Kidney (tissue), 22 donors: ENCODE measurements around the gene PABPC4L. TPM values are rescaled to one million over a fixed set of nuclear protein-coding genes. Genes with fewer than 3 reads are reported as not detected.
A peak's percentile ranks its signal among the peaks of the same experiment; 100 is the strongest.

Experiments
- DNase-seq, 5 donors: peaks; one replicate each; pipeline ENCODE4 v3.0.0-alpha.2; 2013 to 2020
- FAIRE-seq: peaks from 2 replicates; lab custom pipeline; 2012; peaks lifted over from hg19 to GRCh38; lab: Jason Lieb, UNC
- H3K27ac ChIP-seq, 2 donors: one replicate each; pipeline ENCODE4 v1.7.0; 2013; ENCODE audit warnings: low read depth in 2 of 2, low read length in 2 of 2, inconsistent platforms in 1 of 2
- H3K27me3 ChIP-seq: one replicate; pipeline ENCODE4 v1.7.1; 2013; ENCODE audit warnings: low read length, inconsistent platforms; ENCODE audit not compliant: control insufficient read depth, insufficient read depth
- H3K36me3 ChIP-seq, 3 donors: one replicate each; pipeline versions ENCODE4 v1.7.0 to v1.7.1; 2013; ENCODE audit warnings: low read length in 3 of 3, control low read depth in 1 of 3, inconsistent platforms in 1 of 3; ENCODE audit not compliant: insufficient read depth in 3 of 3, control insufficient read depth in 2 of 3
- H3K4me1 ChIP-seq, 3 donors: one replicate each; pipeline versions ENCODE4 v1.7.0 to v1.7.1; 2013; ENCODE audit warnings: low read length in 3 of 3, inconsistent platforms in 1 of 3, low read depth in 1 of 3; ENCODE audit not compliant: control insufficient read depth in 2 of 3, insufficient read depth in 2 of 3
- H3K4me3 ChIP-seq, 3 donors: one replicate each; pipeline versions ENCODE4 v1.7.0 to v1.8.1; 2013; ENCODE audit warnings: low read length in 3 of 3, control low read depth in 1 of 3, inconsistent platforms in 1 of 3
- H3K9ac ChIP-seq, 3 donors: one replicate each; pipeline versions ENCODE4 v1.7.0 to v1.7.1; 2013; ENCODE audit warnings: low read length in 3 of 3, control low read depth in 1 of 3, inconsistent platforms in 1 of 3
- H3K9me3 ChIP-seq, 3 donors: one replicate each; pipeline versions ENCODE4 v1.7.0 to v1.7.1; 2013; ENCODE audit warnings: low read length in 3 of 3, control low read depth in 1 of 3, inconsistent platforms in 1 of 3; ENCODE audit not compliant: control insufficient read depth in 2 of 3, insufficient read depth in 1 of 3
- CTCF ChIP-seq: IDR thresholded peaks from 3 replicates; pipeline ENCODE4 v1.5.1; 2012; ENCODE audit warnings: mild to moderate bottlenecking, moderate library complexity, borderline replicate concordance; ENCODE audit not compliant: insufficient read depth; ENCODE audit errors: extremely low read depth
- intact Hi-C: fragments of 100-400 bp; cut with DNase I; formaldehyde crosslinking; loops from one replicate; pipeline ENCODE4 v1.11.1; 2022
- long read RNA-seq, 10 donors: library from polyadenylated mRNA in 1 of 10; unstranded in 1 of 10; transcript quantifications; one replicate each; pipeline ENCODE4 v2.0.0 and lab custom pipeline, GENCODE V29; 2021 to 2026
- polyA plus RNA-seq: library from polyadenylated mRNA; stranded (reverse); fragments of 350-450 nt; fragmentation: Illumina TruSeq; extraction: RNeasy Lipid Tissue Mini Kit (QIAGEN cat#74804); gene quantifications from one replicate; pipeline ENCODE4 v1.2.3, GENCODE V29; 2014; ENCODE audit warnings: low read depth, low replicate concordance; ENCODE audit not compliant: insufficient read depth
- total RNA-seq: library from RNA; stranded (reverse); fragmentation: NEBNext Ultra II Directional; extraction: Animal tissue kit (Norgen Biotek cat#: 25700); gene quantifications from one replicate; pipeline ENCODE4 v1.2.1, GENCODE V29; 2021
- donor health status: control.
- donor health status: control.
- donor health status: control.
- donor health status: control.
- donor health status: control.
- donor health status: DM: yes; HTN: yes; CAD: no.
- donor health status: Normal renal cell carcinoma (clear cell type).

PABPC4L gene
- 3.0 TPM for total RNA-seq
- polyA plus RNA-seq = 0.47 TPM
- long read RNA-seq, donor 1, full-length matches to known transcripts = 3 of 3 reads
- long read RNA-seq, donor 1, partial matches to known transcripts = 0 of 3 reads
- long read RNA-seq, donor 1, other reads (novel, unspliced or antisense) = 0 of 3 reads
- long read RNA-seq, donor 2 = 0 reads
- long read RNA-seq, donor 3, full-length matches to known transcripts = 2 of 2 reads
- long read RNA-seq, donor 3, partial matches to known transcripts = 0 of 2 reads
- long read RNA-seq, donor 3, other reads (novel, unspliced or antisense) = 0 of 2 reads
- long read RNA-seq, donor 4 = 0 reads
- long read RNA-seq, donor 5, full-length matches to known transcripts = 1 of 1 reads
- long read RNA-seq, donor 5, partial matches to known transcripts = 0 of 1 reads
- long read RNA-seq, donor 5, other reads (novel, unspliced or antisense) = 0 of 1 reads
- long read RNA-seq, donor 6, full-length matches to known transcripts = 3 of 3 reads
- long read RNA-seq, donor 6, partial matches to known transcripts = 0 of 3 reads
- long read RNA-seq, donor 6, other reads (novel, unspliced or antisense) = 0 of 3 reads
- long read RNA-seq, donor 7, partial matches to known transcripts = 0 of 1 reads
- long read RNA-seq, donor 7, other reads (novel, unspliced or antisense) = 1 of 1 reads
- long read RNA-seq, donor 8, full-length matches to known transcripts = 2 of 2 reads
- long read RNA-seq, donor 8, partial matches to known transcripts = 0 of 2 reads
- long read RNA-seq, donor 8, other reads (novel, unspliced or antisense) = 0 of 2 reads
- long read RNA-seq, donor 9, full-length matches to known transcripts = 2 of 2 reads
- long read RNA-seq, donor 9, partial matches to known transcripts = 0 of 2 reads
- long read RNA-seq, donor 9, other reads (novel, unspliced or antisense) = 0 of 2 reads
- long read RNA-seq, donor 10 = 0 reads

GRCh38 chr4:134201216-134202161 is at the start of gene PABPC4L:
TSS of gene PABPC4L (minus strand) at chr4:134201789. CDS start at chr4:134201019, 770 bp downstream.
- no peaks in the 10 kb centered on the region for H3K27me3 ChIP-seq
- no peaks in the 10 kb centered on the region for H3K4me1 ChIP-seq
- H3K36me3 ChIP-seq = no peaks in the 10 kb centered on the region
- H3K9me3 ChIP-seq = no peaks in the 10 kb centered on the region
- FAIRE-seq (no peak), DNase-seq (peak; percentile 80 to 94 (median 82))
- peak within 1 kb of the TSS in 1 of 2 donors; percentile 51 for H3K27ac ChIP-seq
- H3K4me3 ChIP-seq = peak within 1 kb of the TSS; percentile 30 to 59 (median 54)
- intact Hi-C loops = no loop called here
- peak within 1 kb of the TSS; percentile 27 to 46 (median 45) for H3K9ac ChIP-seq
- no peak for TF ChIP-seq CTCF

GRCh38 chr4:134251322-134251721 is 49.7 kb upstream of the PABPC4L start:
- intact Hi-C loops = no loop called here
- Histone ChIP-seq H3K9ac (no peak overlapping the region), H3K4me1 (no peaks in the 10 kb centered on the region), H3K27ac (no peak overlapping the region), H3K27me3 (no peaks in the 10 kb centered on the region), H3K9me3 (no peaks in the 10 kb centered on the region), H3K36me3 (no peaks in the 10 kb centered on the region), H3K4me3 (no peak overlapping the region)
- DNase-seq = no peak
- TF ChIP-seq CTCF = no peak
- peak; percentile 98 for FAIRE-seq
